Measurements from ENCODE around the gene RPS21. TPM values are rescaled to one million over a fixed set of nuclear protein-coding genes. Genes with fewer than 3 reads are reported as not detected.

RPS21 gene
- total RNA-seq, 5 donors from 2014 or later (not counting 1 experiment from before 2014, with no cell fraction given), result 2,807 to 3,290 (median 3,085) TPM

- Mint-ChIP-seq H3K4me3 (no peak overlapping the region), H3K27me3 (no peaks in the 10 kb centered on the region), H3K27ac (no peak overlapping the region), H3K36me3 (peaks cover 19% of the 10 kb centered on the region), H3K9me3 (no peaks in the 10 kb centered on the region), H3K4me1 (peaks cover 0 to 1% (median under 1%) of the 10 kb centered on the region in 3 donors)
- no peak for ATAC-seq (replicated peaks in 1 of 4)
- CTCF ChIA-PET, result no interaction called here
- POLR2A ChIA-PET, result no interaction called here
- Histone ChIP-seq H3K36me3 (ENCODE audit: control insufficient read depth in 2 of 2, extremely low read depth in 1 of 2, insufficient read depth in 1 of 2, low read length in 1 of 2) (peaks cover 11 to 19% of the 10 kb centered on the region in 2 donors), H3K4me1 (ENCODE audit: control insufficient read depth in 1 of 2, extremely low read depth in 1 of 2, insufficient read depth in 2 of 2, low read length in 2 of 2) (no peaks in the 10 kb centered on the region), H3K9me3 (no peaks in the 10 kb centered on the region), H3K27ac (ENCODE audit: low read length) (no peak overlapping the region), H3K4me3 (ENCODE audit: control insufficient read depth in 1 of 2, extremely low read depth in 1 of 2, low read length in 1 of 2) (no peak overlapping the region), H3K27me3 (replicated peaks in 1 of 2; ENCODE audit: control insufficient read depth in 2 of 2, extremely low read depth in 1 of 2, insufficient read depth in 2 of 2, low read length in 1 of 2) (no peaks in the 10 kb centered on the region)
- DNase-seq, result no peak
- WGBS (ENCODE audit: insufficient coverage), result 91% methylated on average over 18 of the region's 27 CpGs
Observed at GRCh38 chr20:62395311-62396242, 8.7 kb downstream of the RPS21 start.

GRCh38 chr20:62396367-62397239, 9.7 kb downstream of the RPS21 start:
- H3K27ac Mint-ChIP-seq, result no peak overlapping the region

GRCh38 chr20:62398120-62398821, 11.4 kb downstream of the RPS21 start:
- Histone ChIP-seq H3K27ac (ENCODE audit: low read length) (no peak overlapping the region), H3K27me3 (replicated peaks in 1 of 2; ENCODE audit: control insufficient read depth in 2 of 2, extremely low read depth in 1 of 2, insufficient read depth in 2 of 2, low read length in 1 of 2) (no peaks in the 10 kb centered on the region), H3K4me3 (ENCODE audit: control insufficient read depth in 1 of 2, extremely low read depth in 1 of 2, low read length in 1 of 2) (no peak overlapping the region), H3K36me3 (ENCODE audit: control insufficient read depth in 2 of 2, extremely low read depth in 1 of 2, insufficient read depth in 1 of 2, low read length in 1 of 2) (peaks cover 10 to 12% of the 10 kb centered on the region in 2 donors), H3K9me3 (no peaks in the 10 kb centered on the region), H3K4me1 (ENCODE audit: control insufficient read depth in 1 of 2, extremely low read depth in 1 of 2, insufficient read depth in 2 of 2, low read length in 2 of 2) (no peaks in the 10 kb centered on the region)
- Mint-ChIP-seq H3K4me1 (peaks cover 0 to 3% (median 2%) of the 10 kb centered on the region in 3 donors), H3K36me3 (peaks cover 22% of the 10 kb centered on the region), H3K27me3 (no peaks in the 10 kb centered on the region), H3K27ac (no peak overlapping the region), H3K4me3 (no peak overlapping the region), H3K9me3 (no peaks in the 10 kb centered on the region)
- ATAC-seq (replicated peaks in 1 of 4) (no peak), DNase-seq (no peak)
- ChIA-PET CTCF (no interaction called here), POLR2A (no interaction called here)
- 93% methylated on average over 18 of the region's 19 CpGs for WGBS (ENCODE audit: insufficient coverage)

More at GRCh38 chr20:62396367-62397239, 9.7 kb downstream of the RPS21 start:
- Mint-ChIP-seq H3K9me3 (no peaks in the 10 kb centered on the region), H3K36me3 (peaks cover 19% of the 10 kb centered on the region), H3K27me3 (no peaks in the 10 kb centered on the region), H3K4me3 (no peak overlapping the region), H3K4me1 (no peaks in the 10 kb centered on the region)
- DNase-seq (no peak), ATAC-seq (replicated peaks in 1 of 4) (no peak)
- Histone ChIP-seq H3K27me3 (replicated peaks in 1 of 2; ENCODE audit: control insufficient read depth in 2 of 2, extremely low read depth in 1 of 2, insufficient read depth in 2 of 2, low read length in 1 of 2) (no peaks in the 10 kb centered on the region), H3K27ac (ENCODE audit: low read length) (no peak overlapping the region), H3K36me3 (ENCODE audit: control insufficient read depth in 2 of 2, extremely low read depth in 1 of 2, insufficient read depth in 1 of 2, low read length in 1 of 2) (peaks cover 7 to 17% of the 10 kb centered on the region in 2 donors), H3K4me3 (ENCODE audit: control insufficient read depth in 1 of 2, extremely low read depth in 1 of 2, low read length in 1 of 2) (no peak overlapping the region), H3K4me1 (ENCODE audit: control insufficient read depth in 1 of 2, extremely low read depth in 1 of 2, insufficient read depth in 2 of 2, low read length in 2 of 2) (no peaks in the 10 kb centered on the region), H3K9me3 (no peaks in the 10 kb centered on the region)
- ChIA-PET POLR2A (no interaction called here), CTCF (interaction anchor here in 1 of 2 donors (0.6 kb wide), 1 partner anchor 10 kb away, joined by 10 read pairs; the partner anchor contains the start of gene RPS21)
- WGBS (ENCODE audit: insufficient coverage), result 95% methylated on average over 35 of the region's 35 CpGs

- ATAC-seq (replicated peaks in 1 of 4), result no peak
- Histone ChIP-seq H3K4me3 (ENCODE audit: control insufficient read depth in 1 of 2, extremely low read depth in 1 of 2, low read length in 1 of 2) (no peak overlapping the region), H3K27me3 (replicated peaks in 1 of 2; ENCODE audit: control insufficient read depth in 2 of 2, extremely low read depth in 1 of 2, insufficient read depth in 2 of 2, low read length in 1 of 2) (no peaks in the 10 kb centered on the region), H3K36me3 (ENCODE audit: control insufficient read depth in 2 of 2, extremely low read depth in 1 of 2, insufficient read depth in 1 of 2, low read length in 1 of 2) (peaks cover 4% of the 10 kb centered on the region in 2 donors), H3K4me1 (ENCODE audit: control insufficient read depth in 1 of 2, extremely low read depth in 1 of 2, insufficient read depth in 2 of 2, low read length in 2 of 2) (peaks cover 0 to 4% of the 10 kb centered on the region in 2 experiments), H3K9me3 (no peaks in the 10 kb centered on the region), H3K27ac (ENCODE audit: low read length) (no peak overlapping the region)
- Mint-ChIP-seq H3K27me3 (no peaks in the 10 kb centered on the region), H3K9me3 (no peaks in the 10 kb centered on the region), H3K36me3 (peaks cover 18% of the 10 kb centered on the region), H3K4me3 (no peak overlapping the region), H3K27ac (no peak overlapping the region), H3K4me1 (peaks cover 0 to 13% (median 11%) of the 10 kb centered on the region in 3 donors)
- ChIA-PET CTCF (interaction anchor here in 1 of 2 donors (0.7 kb wide), 1 partner anchor 15 kb away, joined by 5 read pairs; no protein-coding TSS in a partner anchor), POLR2A (no interaction called here)
- DNase-seq, result no peak
- WGBS (ENCODE audit: insufficient coverage), result 89% methylated on average over 6 of the region's 7 CpGs
Observed at GRCh38 chr20:62400021-62400420, 13.1 kb downstream of the RPS21 start.

- no peak overlapping the region for H3K27ac ChIP-seq (ENCODE audit: low read length)
- H3K36me3 ChIP-seq (ENCODE audit: control insufficient read depth in 2 of 2, extremely low read depth in 1 of 2, insufficient read depth in 1 of 2, low read length in 1 of 2), result peaks cover 4% of the 10 kb centered on the region in 2 donors
- ATAC-seq (replicated peaks in 1 of 4) (no peak), DNase-seq (no peak)
- no peaks in the 10 kb centered on the region for H3K9me3 Mint-ChIP-seq
- no peaks in the 10 kb centered on the region for H3K27me3 Mint-ChIP-seq
- no peaks in the 10 kb centered on the region for H3K9me3 ChIP-seq
- peaks cover 0 to 9% of the 10 kb centered on the region in 2 experiments for H3K4me1 ChIP-seq (ENCODE audit: control insufficient read depth in 1 of 2, extremely low read depth in 1 of 2, insufficient read depth in 2 of 2, low read length in 2 of 2)
- peaks cover 16% of the 10 kb centered on the region for H3K36me3 Mint-ChIP-seq
- H3K27ac Mint-ChIP-seq, result no peak overlapping the region
- POLR2A ChIA-PET, result no interaction called here
- no peak overlapping the region for H3K4me3 ChIP-seq (ENCODE audit: control insufficient read depth in 1 of 2, extremely low read depth in 1 of 2, low read length in 1 of 2)
- no peaks in the 10 kb centered on the region for H3K27me3 ChIP-seq (replicated peaks in 1 of 2; ENCODE audit: control insufficient read depth in 2 of 2, extremely low read depth in 1 of 2, insufficient read depth in 2 of 2, low read length in 1 of 2)
- CTCF ChIA-PET, result no interaction called here
- H3K4me1 Mint-ChIP-seq, result peaks cover 4 to 18% (median 16%) of the 10 kb centered on the region in 3 donors
- 84% methylated on average over 8 of the region's 10 CpGs for WGBS (ENCODE audit: insufficient coverage)
- H3K4me3 Mint-ChIP-seq, result no peak overlapping the region
Observed at GRCh38 chr20:62400541-62400940, 13.6 kb downstream of the RPS21 start.

- CTCF ChIA-PET, result no interaction called here
- 91% methylated on average over 20 of the region's 21 CpGs for WGBS (ENCODE audit: insufficient coverage)
- Histone ChIP-seq H3K27me3 (replicated peaks in 1 of 2; ENCODE audit: control insufficient read depth in 2 of 2, extremely low read depth in 1 of 2, insufficient read depth in 2 of 2, low read length in 1 of 2) (no peaks in the 10 kb centered on the region), H3K4me1 (ENCODE audit: control insufficient read depth in 1 of 2, extremely low read depth in 1 of 2, insufficient read depth in 2 of 2, low read length in 2 of 2) (peaks cover under 1 to 17% of the 10 kb centered on the region in 2 experiments), H3K36me3 (ENCODE audit: control insufficient read depth in 2 of 2, extremely low read depth in 1 of 2, insufficient read depth in 1 of 2, low read length in 1 of 2) (peaks cover 0 to 3% of the 10 kb centered on the region in 2 donors), H3K27ac (ENCODE audit: low read length) (no peak overlapping the region), H3K9me3 (no peaks in the 10 kb centered on the region), H3K4me3 (ENCODE audit: control insufficient read depth in 1 of 2, extremely low read depth in 1 of 2, low read length in 1 of 2) (no peak overlapping the region)
- ATAC-seq (replicated peaks in 1 of 4) (no peak), DNase-seq (no peak)
- no peak overlapping the region for H3K27ac Mint-ChIP-seq
- peaks cover 16% of the 10 kb centered on the region for H3K36me3 Mint-ChIP-seq
- POLR2A ChIA-PET, result no interaction called here
- H3K4me1 Mint-ChIP-seq, result peaks cover 12 to 26% (median 24%) of the 10 kb centered on the region in 3 donors
- H3K4me3 Mint-ChIP-seq, result no peak overlapping the region
- no peaks in the 10 kb centered on the region for H3K27me3 Mint-ChIP-seq
- H3K9me3 Mint-ChIP-seq, result no peaks in the 10 kb centered on the region
Observed at GRCh38 chr20:62401331-62401779, 14.5 kb downstream of the RPS21 start.
